Left renal pelvis (tissue), 4 donors: ENCODE results near the gene ATP6V0A4. TPM values are rescaled to one million over a fixed set of nuclear protein-coding genes. Genes with fewer than 3 reads are reported as not detected.
"Not testable (repeated sequence)": the region's sequence is repeated elsewhere in the genome, so short reads cannot be mapped to it uniquely, and the experiment has no call there.

Source experiments
- DNase-seq, 4 donors: peaks; one replicate each; pipeline ENCODE4 v3.0.0-alpha.2; 2013; ENCODE audit warnings: low read depth in 4 of 4, low spot score in 3 of 4
- polyA plus RNA-seq, 4 donors: library from polyadenylated mRNA; unstranded; fragments of 120-200 nt; gene quantifications; one replicate each; pipeline ENCODE4 v1.2.1, GENCODE V29; 2013; ENCODE audit not compliant: insufficient read length in 4 of 4

Gene ATP6V0A4
- polyA plus RNA-seq, 4 donors, result 2.0 to 77.0 (median 67.3) TPM

DNA sequence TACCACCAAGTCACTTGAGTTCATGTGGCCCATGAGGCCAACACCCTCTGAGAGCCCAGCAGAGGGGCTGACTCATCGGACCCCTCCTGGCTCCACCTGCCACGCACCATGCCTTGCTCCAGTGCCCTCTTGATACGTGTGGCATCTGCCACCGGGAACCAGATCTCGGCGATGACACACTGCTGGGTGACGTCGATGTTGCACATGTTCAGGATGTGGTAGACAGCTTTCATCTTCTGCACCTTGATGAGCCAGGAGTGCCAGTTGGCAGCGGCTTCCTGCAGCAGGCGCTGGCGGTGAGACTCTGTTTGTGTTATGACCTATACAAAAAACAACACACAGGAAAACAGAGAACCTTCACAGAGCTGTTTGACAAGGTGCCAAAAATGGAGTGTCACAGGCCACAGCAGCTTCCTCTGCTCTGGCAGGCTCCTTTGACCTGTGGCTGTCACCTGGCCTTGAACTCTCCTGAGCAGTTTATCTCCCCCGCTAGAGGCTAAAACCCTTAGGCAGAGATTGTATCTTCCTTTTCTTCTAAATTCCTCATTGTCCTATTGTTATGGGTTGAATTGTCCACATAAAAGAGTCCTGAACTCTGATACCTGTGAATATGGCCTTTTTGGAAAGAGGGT, 45.4 kb downstream of the ATP6V0A4 start:
- no peak for DNase-seq

- DNase-seq, result no peak
Observed at GRCh38 chr7:138750901-138751464, 47.0 kb downstream of the ATP6V0A4 start.

DNA sequence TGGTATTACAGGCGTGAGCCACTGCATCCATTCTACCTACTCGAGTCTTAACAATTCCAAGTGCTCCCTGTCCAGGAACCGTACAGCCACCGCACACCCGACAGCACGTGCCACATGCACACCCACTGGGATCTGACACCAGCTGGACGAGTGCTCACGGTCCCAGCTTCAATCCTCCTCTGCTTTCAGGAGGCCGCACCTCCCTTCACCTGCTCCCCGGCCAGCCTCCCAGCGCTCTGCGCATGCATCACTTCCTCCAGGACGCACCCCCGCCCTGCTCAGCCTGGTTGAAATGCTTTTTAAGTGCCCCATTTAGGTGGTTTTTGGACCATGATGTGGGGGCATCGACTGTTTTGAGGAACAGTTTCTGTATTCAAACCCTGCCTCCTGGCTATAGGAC, 47.5 kb downstream of the ATP6V0A4 start:
- no peak for DNase-seq

GRCh38 chr7:138749960-138750359, 48.0 kb downstream of the ATP6V0A4 start:
- DNase-seq, result no peak

DNA sequence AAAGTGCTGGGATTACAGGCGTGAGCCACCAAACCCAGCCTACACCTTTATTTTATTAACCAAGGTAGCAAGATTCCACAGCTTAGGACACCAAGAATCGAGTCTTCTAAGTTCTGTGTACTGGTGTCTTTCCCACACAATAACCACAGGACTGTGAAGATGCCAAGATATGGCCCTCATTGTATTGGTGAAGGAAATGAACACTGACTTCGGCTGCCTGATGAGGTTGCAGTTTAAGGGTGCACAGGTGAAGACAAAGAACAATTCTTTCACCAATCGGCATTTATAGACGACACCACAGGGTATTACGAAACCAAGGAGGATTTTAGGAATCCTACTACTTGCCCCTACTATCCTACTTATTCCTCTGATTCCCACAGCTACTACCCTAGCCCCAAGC, 49.3 kb downstream of the ATP6V0A4 start:
- no peak for DNase-seq

- no peak for DNase-seq
Observed at GRCh38 chr7:138746073-138746472, 51.9 kb downstream of the ATP6V0A4 start.

GRCh38 chr7:138745189-138745588, 52.8 kb downstream of the ATP6V0A4 start:
- no peak for DNase-seq

GRCh38 chr7:138741453-138741735, 56.6 kb downstream of the ATP6V0A4 start:
- no peak for DNase-seq

GRCh38 chr7:138739859-138740258, 58.1 kb downstream of the ATP6V0A4 start:
- no peak for DNase-seq

DNA sequence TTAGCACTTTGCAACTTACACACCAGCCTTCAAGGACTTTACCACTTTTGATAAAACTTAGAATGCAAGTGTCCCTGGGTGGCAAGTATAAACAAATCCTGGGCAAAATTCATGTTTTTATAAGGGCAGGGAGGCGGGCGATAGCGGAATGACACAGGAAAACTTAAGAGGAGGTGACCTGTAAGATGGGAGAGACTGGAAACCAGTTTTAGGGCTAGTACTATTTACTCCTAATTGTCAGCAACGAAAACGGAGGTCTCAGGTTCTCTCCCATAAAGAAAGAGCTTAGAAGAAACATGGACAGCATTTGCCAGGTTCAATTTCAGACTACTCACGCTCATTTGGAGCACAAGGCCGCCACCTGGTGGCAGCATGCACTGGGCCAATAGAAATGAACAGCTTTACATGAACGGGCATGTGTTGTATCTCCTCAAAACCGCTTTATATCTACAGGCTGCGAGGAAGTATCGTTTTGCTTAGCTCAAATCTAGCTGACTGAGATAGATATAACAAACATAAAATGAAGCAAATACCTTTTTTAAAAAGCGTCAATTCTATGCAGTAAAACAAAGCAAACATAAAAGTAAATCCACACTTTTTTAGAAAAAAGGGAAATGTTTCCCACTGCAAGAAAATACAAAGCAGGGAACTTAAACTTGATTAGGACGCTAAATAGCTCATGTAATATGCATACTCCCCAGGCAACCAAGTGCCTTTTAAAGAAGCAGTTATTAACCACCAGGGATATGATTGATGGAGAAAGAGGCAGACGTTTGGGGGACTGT, 59.3 kb downstream of the ATP6V0A4 start:
- DNase-seq, result peak; percentile 76 to 84 (median 82)

DNA sequence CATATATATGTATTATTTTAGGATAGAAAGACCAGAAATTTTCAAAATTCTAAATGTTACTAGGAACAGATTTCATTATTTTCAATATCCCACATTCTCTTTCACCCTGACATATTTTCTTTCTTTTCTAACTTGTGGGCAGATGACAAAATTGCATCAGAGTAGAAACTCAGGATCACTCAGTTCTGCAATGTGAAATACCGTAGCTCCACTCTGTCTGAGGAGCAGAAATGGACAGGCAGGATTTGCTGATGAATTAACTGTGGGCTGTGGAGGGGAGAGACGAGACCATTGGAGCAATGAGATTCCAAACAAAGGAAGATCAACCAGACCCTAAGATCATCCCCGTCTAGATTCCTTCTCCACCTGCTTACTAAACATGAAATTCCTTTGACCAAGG, 59.9 kb downstream of the ATP6V0A4 start:
- DNase-seq, result no peak

DNA sequence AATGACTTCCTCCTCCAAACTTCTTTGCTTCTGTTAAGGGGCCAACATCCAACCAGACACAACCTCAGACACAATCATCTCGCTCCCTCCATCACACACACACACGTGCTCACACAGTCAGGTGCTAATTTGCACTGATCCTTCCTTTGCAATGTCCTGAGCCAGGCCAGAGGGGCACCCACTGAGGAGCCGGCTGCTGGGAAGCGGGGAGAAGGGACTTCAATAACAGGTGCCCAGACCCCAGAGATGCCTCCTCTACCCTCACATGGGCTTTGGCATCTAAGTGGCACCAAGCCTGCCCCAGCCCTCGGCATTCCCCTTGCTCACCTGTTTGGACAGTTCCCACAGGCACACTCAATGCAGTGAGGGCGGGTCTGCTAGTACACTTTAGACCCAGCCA, 62.6 kb downstream of the ATP6V0A4 start:
- no peak for DNase-seq

DNA sequence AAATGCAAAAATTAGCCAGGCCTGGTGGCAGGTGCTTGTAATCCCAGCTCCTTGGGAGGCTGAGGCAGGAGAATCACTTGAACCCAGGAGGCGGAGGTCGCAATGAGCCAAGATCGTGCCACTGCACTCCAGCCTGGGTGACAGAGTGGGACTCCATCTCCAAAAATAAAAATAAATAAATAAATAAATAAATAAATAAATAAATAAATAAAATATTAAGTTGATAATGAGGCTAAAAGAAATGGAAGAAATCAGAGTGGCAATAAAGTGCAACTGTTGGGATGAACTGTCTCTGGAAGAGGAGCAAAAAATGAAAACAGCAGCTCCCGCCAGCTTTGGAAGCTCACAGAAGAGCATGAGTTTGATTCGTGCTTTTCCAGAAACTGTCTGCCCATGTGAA, 66.3 kb downstream of the ATP6V0A4 start:
- DNase-seq, result not testable (repeated sequence)

GRCh38 chr7:138729444-138729843, 68.6 kb downstream of the ATP6V0A4 start:
- DNase-seq, result no peak

- DNase-seq, result no peak
Observed at GRCh38 chr7:138727336-138728099, 70.5 kb downstream of the ATP6V0A4 start.

DNA sequence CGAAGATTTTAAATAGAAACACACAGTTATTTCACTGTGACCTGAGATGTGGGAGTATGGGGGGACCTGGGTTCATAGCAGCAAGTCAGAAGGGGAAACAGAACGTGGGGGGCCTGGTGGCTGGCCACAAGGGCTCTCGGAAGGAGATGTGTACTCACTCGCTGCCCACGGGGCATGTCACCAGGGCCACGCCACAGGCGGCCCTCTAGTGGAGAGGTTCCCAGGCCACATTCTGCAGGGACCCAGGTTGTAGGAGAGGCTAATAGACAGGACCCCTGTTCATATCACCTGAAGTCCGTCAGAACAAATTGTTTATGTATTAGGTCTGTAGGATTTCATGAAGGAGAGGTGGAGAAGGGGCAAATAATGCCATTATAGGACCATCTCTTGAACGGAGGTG, 71.7 kb downstream of the ATP6V0A4 start:
- no peak for DNase-seq

GRCh38 chr7:138720286-138720685, 77.7 kb downstream of the ATP6V0A4 start:
- DNase-seq, result no peak

DNA sequence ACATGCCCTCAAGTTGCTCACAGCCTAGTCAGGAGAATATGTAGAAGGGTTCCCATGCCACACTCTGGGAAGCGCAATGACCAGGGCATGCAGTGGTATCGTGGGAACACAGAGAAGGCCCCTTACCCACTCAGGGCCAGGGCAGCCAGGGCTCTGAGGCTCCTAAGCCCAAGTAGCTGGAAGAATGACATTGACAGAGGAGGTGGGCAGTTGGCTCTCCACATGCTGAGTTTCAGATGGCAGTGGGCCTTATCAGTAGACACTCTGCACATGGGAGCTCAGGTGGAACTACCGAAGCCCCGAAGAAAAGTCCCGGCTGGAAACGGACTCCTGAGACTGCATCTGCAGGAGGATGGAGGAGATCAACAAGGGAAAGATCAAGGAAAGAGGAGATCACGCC, 81.1 kb downstream of the ATP6V0A4 start:
- DNase-seq, result no peak

DNA sequence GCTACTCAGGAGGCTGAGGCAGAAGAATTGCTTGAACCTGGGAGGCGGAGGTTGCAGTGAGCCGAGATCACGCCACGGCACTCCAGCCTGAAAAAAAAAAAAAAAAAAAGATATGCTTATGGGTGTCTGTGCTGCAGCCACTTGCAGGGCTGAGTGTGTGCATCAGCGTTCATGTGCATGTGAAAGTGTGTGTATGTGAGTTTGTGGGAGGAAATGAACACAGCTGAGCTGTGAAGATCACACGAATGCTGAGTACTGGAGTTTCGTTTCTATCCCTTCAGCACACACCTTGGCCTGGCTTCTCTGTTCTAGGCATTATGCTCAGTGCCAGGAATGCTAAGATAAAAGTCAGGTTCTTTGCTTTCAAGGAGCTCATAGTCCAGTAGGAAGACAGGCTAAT, 84.8 kb downstream of the ATP6V0A4 start:
- no peak for DNase-seq

- DNase-seq, result no peak
Observed at GRCh38 chr7:138712652-138713051, 85.3 kb downstream of the ATP6V0A4 start.

DNA sequence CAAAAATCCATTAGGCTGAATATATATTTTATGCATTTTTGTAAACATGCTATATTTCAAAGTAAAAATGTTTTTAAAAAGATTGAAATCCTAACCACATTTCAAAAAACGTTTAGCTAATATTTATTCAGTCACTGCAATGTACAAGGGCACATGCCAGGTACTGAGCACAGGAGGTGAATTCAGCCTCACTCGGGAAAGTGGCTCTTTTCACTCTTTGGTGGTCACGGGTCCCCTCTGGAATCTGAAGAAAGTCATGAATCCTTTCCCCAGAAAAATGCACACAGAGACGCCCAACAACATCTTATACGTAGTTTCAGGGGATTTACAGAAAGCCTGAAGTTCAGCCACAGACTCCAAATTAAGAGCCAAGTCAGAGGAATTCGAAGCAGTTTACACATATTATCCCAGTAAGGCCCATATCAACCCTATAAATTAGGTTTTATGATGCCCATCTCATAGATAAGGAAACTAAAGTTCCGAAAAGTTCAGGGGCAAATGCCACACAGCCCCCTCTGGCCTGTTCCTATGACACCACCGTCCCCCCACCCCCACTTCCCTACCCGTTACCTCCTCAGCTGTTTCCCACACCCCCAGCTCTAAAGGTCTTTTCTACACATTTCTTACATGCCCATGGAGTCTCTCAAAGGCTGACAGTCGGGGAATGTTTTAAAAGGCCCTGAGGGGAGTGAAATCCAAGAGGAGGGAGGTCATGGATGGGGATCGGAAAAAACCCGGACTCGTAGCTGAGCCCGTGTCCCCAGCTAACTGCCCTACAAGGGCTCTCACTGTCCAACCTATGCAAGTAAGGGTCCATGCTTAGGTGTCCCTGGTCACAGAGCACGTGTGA, 87.2 kb downstream of the ATP6V0A4 start:
- DNase-seq, result no peak
